Tibial nerve (tissue), 4 donors: Measurements from ENCODE around the gene TOGARAM1.

Experiments
- CTCF ChIP-seq, 5 experiments: fragments of 200-600 bp in 3 of 5; fragments of 450-650 bp in 2 of 5; sonication (generic) in 3 of 5; IDR thresholded peaks; one replicate each; pipeline ENCODE4 v1.5.1; 2016 to 2019; ENCODE audit warnings: antibody characterized with exemption in 5 of 5, mild to moderate bottlenecking in 3 of 5, moderate library complexity in 2 of 5
- EP300 ChIP-seq, 2 donors: sonication (generic); formaldehyde crosslinking; IDR thresholded peaks; one replicate each; pipeline ENCODE4 v1.6.1; 2017; ENCODE audit warnings: antibody characterized with exemption in 2 of 2, mild to moderate bottlenecking in 1 of 2
- POLR2A ChIP-seq, 2 donors: fragments of 450-650 bp; IDR thresholded peaks; one replicate each; pipeline ENCODE4 v1.6.1; 2017; ENCODE audit warnings: antibody characterized with exemption in 2 of 2, mild to moderate bottlenecking in 2 of 2, moderate library complexity in 2 of 2

GRCh38 chr14:45060551-45060950 is 98.6 kb downstream of the TOGARAM1 start:
- TF ChIP-seq CTCF (IDR thresholded peaks at IDR 0.05), result no peak
- TF ChIP-seq POLR2A (IDR thresholded peaks at IDR 0.05), result no peak
- TF ChIP-seq EP300 (IDR thresholded peaks at IDR 0.05), result no peak
